Activated CD4-positive, CD25-positive, alpha-beta regulatory T cell treated with anti-CD3 and anti-CD28 coated beads, Interleukin-2, amount 50 U/mL, for 24 hours (primary cell): ENCODE results near the gene CDC14A.
"Not testable (repeated sequence)": the region's sequence is repeated elsewhere in the genome, so short reads cannot be mapped to it uniquely, and the experiment has no call there.

Experiments
- ATAC-seq, 2 donors: fragments of 150-1000 bp; cut with Tn5 transposase; one replicate each; pipeline ENCODE4 v1.10.0; 2021; ENCODE audit warnings: mild to moderate bottlenecking in 1 of 2, moderate library complexity in 1 of 2

CDC14A gene

DNA sequence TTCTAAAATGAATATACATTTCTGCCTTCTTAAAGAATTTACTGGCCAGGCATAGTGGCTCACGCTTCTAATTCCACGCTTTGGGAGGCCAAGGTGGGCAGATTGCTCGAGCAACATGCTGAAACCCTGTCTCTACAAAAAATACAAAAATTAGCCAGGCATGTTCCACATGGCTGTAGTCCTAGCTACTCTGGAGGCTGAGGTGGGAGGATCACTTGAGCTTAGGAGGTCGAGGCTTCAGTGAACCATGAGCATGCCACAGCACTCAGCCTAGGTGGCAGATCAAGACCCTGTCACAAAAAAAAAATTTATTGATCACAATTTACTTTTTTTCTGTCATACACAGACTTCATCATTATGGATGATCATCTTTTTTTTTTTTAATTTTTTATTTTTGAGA, 11.5 kb downstream of the CDC14A start:
- ATAC-seq = no peak

- ATAC-seq = peak in 1 of 2 donors; percentile 48
These were observed 12.4 kb downstream of the CDC14A start for GRCh38 chr1:100364697-100365096.

GRCh38 chr1:100366209-100366525, 13.9 kb downstream of the CDC14A start:
- ATAC-seq = no peak

- ATAC-seq = not testable (repeated sequence)
These were observed 17.0 kb downstream of the CDC14A start for GRCh38 chr1:100369339-100369738.

- ATAC-seq = not testable (repeated sequence)
These were observed 21.6 kb downstream of the CDC14A start for GRCh38 chr1:100373953-100374352.

- ATAC-seq = not testable (repeated sequence)
These were observed 24.6 kb downstream of the CDC14A start for GRCh38 chr1:100376890-100377289.

DNA sequence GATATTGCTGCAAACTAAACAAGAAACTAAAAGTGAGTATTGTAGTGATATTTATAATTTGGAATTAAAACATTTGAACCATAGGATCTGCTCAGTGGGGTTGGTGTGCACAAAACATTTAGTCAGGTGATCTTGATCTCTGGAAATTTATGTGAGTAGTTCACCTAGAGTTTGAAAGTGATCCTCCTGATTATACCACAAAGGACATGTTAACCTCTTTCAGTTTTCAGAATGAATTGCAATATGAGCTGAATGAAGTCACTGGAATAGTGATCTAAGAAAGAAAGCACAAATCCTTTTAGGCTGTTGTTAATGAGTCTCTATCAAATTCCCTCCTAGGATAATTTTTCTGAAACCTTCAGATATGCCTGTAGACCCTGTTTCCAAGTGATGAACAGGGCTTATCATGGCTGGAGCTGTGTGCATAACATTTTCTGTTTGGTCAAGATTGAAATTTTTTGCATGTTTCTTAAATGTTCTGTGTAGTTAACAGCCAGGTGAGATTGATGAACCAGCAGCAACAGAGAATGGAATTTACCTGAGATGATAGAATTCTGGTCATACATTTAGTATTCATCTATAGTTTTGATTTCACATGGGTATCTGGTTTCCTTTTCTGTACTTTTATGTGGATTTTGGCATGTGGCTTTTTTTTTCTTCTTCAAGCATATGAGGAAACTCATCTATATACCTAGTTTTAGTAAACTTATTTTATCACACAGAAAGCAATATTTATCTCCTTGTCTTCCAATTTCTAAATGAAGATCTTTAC, 25.5 kb downstream of the CDC14A start:
- ATAC-seq = peak; percentile 86

DNA sequence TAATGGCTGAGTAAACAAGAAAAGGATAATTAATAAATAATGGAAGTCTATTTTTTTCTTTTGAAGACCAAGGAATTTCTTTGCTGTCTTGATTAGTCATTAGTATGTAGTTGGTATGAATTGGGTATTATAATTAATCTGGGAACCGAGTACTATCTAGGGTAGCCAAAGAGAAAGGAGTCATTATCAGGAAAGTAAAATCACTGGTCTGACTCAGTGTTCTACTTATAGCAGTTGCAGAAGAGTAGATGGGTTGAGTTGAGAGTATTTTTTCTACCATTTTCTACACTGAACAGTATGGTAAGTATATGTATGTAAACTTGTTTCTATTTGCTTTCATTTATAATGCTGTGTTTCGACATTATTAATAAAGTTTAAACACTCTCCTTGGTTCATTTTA, 26.6 kb downstream of the CDC14A start:
- peak; percentile 40 to 52 for ATAC-seq

DNA sequence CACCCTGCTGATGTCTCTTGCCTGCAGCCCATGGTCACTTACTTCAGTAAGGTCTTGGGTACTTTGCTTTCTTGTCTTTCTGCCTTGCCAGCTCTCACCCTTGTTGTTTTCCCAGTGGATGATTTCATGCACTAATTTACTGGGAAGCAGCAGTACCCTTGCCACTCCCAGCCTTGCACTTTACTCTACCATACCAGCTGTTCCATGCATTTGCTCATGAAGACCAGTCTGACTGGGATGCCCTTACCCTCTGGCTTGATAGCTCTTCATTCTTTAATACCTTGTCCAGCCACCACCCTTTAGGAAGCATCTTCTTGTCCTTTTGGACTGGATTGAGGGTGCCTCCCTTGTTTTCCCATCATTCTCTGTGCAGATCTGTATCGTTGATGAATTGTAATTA, 28.3 kb downstream of the CDC14A start:
- ATAC-seq = no peak

GRCh38 chr1:100382657-100383056, 30.4 kb downstream of the CDC14A start:
- no peak for ATAC-seq

GRCh38 chr1:100383743-100384405, 31.6 kb downstream of the CDC14A start:
- ATAC-seq = no peak

DNA sequence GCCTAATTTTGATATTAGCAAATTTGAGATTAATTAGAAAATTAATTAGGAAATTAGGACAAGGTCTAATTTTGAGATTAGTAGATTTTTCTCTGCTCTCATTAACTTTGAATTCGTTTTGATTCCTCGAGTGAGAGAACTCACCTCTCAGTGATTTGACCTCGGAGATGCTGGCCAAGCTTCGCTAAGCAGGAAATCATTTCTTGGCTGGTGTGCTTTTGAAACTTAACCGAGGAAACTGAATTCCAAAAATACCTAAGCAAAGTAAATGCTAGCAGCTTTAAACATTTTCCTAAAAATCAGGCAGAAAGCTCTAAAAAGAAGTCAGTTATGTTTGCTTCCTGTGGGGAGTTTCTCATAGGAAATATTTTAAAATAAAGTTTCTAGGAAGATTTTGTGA, 34.9 kb downstream of the CDC14A start:
- ATAC-seq = no peak

GRCh38 chr1:100387657-100388350, 35.5 kb downstream of the CDC14A start:
- ATAC-seq = no peak

DNA sequence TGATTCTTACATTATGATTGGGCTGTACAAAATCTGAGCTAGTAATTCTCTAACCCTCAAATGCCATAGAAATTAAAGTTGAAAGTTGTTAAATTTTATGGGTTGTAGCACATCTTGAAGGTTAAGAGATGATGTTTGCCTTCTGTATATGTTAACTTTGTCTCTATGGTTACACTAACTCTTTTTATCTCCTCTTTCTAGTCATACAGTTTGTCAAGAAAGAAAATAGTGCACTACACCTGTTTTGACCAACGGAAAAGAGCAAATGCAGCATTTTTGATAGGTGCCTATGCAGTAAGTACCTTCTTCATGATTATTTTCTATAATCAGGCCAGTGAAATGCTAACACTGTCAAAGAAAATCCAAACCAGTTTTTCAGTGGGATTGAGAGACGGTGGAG, 38.2 kb downstream of the CDC14A start:
- peak in 1 of 2 donors; percentile 35 for ATAC-seq

DNA sequence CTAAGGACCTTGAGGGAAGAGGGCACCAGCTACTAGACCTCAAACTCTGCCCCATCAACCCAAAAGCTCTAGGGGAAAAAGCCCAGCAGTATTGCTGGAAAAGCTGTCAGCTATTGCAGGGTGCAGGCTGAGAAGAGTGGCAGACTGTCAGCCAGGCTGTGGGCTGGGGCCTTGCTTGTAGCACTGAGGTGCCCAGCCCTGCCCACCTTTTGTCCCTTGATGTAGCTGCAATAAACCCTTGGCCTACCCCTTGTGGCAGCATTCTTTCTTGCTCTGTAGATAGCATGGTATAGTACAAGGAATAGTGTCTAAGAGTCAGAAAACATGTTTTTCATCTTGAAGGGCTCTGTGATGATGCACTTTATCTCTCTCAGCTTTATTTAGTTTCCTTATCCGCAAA, 39.4 kb downstream of the CDC14A start:
- peak; percentile 41 to 47 for ATAC-seq

GRCh38 chr1:100392756-100393155, 40.5 kb downstream of the CDC14A start:
- no peak for ATAC-seq

- no peak for ATAC-seq
These were observed 42.0 kb downstream of the CDC14A start for GRCh38 chr1:100394285-100394684.

- ATAC-seq = no peak
These were observed 43.6 kb downstream of the CDC14A start for GRCh38 chr1:100395913-100396312.

GRCh38 chr1:100396651-100397050, 44.3 kb downstream of the CDC14A start:
- ATAC-seq = peak; percentile 33 to 50

DNA sequence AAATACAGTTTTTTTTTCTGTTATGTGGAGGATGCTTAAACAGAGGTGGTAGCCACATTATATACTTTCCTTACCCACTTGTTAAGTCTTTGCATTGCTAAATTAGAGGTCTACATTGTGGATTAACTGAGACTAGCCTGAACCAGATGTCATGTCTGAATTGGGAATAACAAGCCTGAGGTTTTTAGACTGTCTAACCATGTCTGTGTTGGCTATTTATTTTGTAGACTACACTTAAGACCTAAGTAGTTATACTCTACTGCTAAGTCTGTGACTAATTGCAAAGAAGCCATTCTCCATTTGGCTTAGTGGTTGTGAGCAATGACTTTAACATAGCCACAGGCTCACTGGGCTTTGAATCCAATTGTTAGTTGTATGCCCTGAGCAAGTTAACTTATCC, 45.4 kb downstream of the CDC14A start:
- peak; percentile 77 to 79 for ATAC-seq

- ATAC-seq = no peak
These were observed 46.3 kb downstream of the CDC14A start for GRCh38 chr1:100398648-100399047.

DNA sequence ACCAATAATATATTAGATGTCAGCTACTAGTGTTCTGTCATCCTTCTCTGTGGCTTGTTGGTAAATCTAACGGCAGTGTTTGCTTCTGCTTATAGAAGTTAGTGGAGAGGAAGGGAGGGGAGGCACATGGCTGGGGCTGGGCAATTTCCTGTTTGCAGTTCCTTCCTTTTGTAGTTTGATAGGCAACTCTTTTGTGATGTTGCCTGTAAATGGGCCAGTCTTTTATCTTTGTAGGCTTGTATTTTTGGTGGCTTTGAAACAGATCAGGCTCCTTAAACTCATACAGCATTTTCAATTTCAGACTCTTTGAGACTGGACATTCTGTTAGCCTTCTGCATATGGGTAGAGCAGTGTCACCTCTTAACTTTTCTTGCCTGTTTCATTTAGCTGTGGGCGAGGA, 48.1 kb downstream of the CDC14A start:
- ATAC-seq = peak in 1 of 2 donors; percentile 37

DNA sequence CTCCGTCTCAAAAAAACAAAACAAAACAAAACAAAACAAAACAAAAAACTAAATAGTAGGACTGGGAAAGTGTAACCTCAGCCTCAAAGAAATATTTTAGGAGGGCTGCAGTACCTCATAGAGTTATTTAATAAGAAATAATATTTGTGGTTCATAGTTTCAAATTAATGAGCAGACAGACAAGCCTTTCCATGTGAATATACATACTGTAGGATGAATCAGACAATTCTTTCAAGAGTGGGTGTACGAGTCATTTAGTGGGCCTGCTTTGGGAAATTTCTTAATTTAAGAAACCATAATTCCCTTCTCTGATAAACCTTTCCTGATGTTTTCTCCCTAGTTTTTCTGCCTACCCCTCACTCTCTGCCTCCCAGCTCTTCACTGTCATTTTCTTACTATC, 52.5 kb downstream of the CDC14A start:
- ATAC-seq = peak; percentile 39 to 40

- peak in 1 of 2 donors; percentile 36 for ATAC-seq
These were observed 53.6 kb downstream of the CDC14A start for GRCh38 chr1:100405902-100406301.
